IMR-90 (cell line): Measurements from ENCODE around the gene PIEZO2. TPM values are rescaled to one million over a fixed set of nuclear protein-coding genes. Genes with fewer than 3 reads are reported as not detected.

ENCODE experiments used
- ATAC-seq: fragments of 200-7000 bp; cut with Tn5 transposase; 2 replicates; pipeline ENCODE4 v1.9.1; 2020; ENCODE audit warnings: low read depth, mild to moderate bottlenecking, moderate library complexity
- BruUV-seq: library from RNA; stranded (reverse); fragments of 400-500 nt; replicated peaks from 2 replicates; lab custom pipeline; 2021; lab: Mats Ljungman, UMichigan
- CTCF ChIA-PET: fragments of 300-600 bp; formaldehyde crosslinking; extraction: SDS; loops from one replicate; lab custom pipeline; 2021; ENCODE audit warnings: antibody characterized with exemption; lab: Yijun Ruan, JAX
- POLR2A ChIA-PET: fragments of 300-600 bp; sonication (Branson Sonifier 250); formaldehyde crosslinking; loops from one replicate; lab custom pipeline; 2022; ENCODE audit warnings: antibody characterized with exemption; ENCODE audit not compliant: unreplicated experiment; lab: Charles Lee
- DNase-seq: peaks from one replicate; pipeline ENCODE4 v3.0.0; 2013
- H2AFZ ChIP-seq: replicated peaks from 2 replicates; pipeline ENCODE3; 2013; ENCODE audit warnings: low read length, mild to moderate bottlenecking; ENCODE audit not compliant: poor library complexity
- H2AK5ac ChIP-seq: 2 replicates; pipeline ENCODE4 v1.6.1; 2013; ENCODE audit warnings: low read depth, low read length, inconsistent platforms
- H2AK9ac ChIP-seq: replicated peaks from 2 replicates; pipeline ENCODE3; 2013; ENCODE audit warnings: mild to moderate bottlenecking, low read depth, low read length, moderate library complexity; ENCODE audit not compliant: poor library complexity
- H2BK120ac ChIP-seq: 2 replicates; pipeline ENCODE4 v1.6.1; 2013; ENCODE audit warnings: low read depth, low read length, inconsistent platforms
- H2BK15ac ChIP-seq: 3 replicates; pipeline ENCODE4 v1.6.1; 2013; ENCODE audit warnings: low read depth, low read length, inconsistent platforms
- H2BK20ac ChIP-seq: 2 replicates; pipeline ENCODE4 v1.6.1; 2013; ENCODE audit warnings: low read depth, mild to moderate bottlenecking, inconsistent platforms, low read length, moderate library complexity
- H2BK5ac ChIP-seq: 2 replicates; pipeline ENCODE4 v1.6.1; 2013; ENCODE audit warnings: mild to moderate bottlenecking, low read depth, low read length, inconsistent platforms; ENCODE audit not compliant: poor library complexity, severe bottlenecking
- H3K14ac ChIP-seq: replicated peaks from 2 replicates; pipeline ENCODE4 v1.6.1; 2013; ENCODE audit warnings: low read depth, low read length, inconsistent platforms
- H3K18ac ChIP-seq: 2 replicates; pipeline ENCODE4 v1.6.1; 2013; ENCODE audit warnings: low read depth, low read length, control low read depth
- H3K23ac ChIP-seq: 2 replicates; pipeline ENCODE4 v1.6.1; 2013; ENCODE audit warnings: low read depth, low read length, inconsistent platforms
- H3K27ac ChIP-seq: 2 replicates; pipeline ENCODE4 v1.5.1; 2013; ENCODE audit warnings: mild to moderate bottlenecking, control low read depth, low read length; ENCODE audit not compliant: insufficient read depth
- H3K27me3 ChIP-seq: 2 replicates; pipeline ENCODE4 v1.6.1; 2013; ENCODE audit warnings: low read length; ENCODE audit not compliant: control insufficient read depth, insufficient read depth
- H3K36me3 ChIP-seq: 2 replicates; pipeline ENCODE4 v1.6.1; 2013; ENCODE audit warnings: low read length, mixed read lengths; ENCODE audit not compliant: control insufficient read depth, insufficient read depth
- H3K4ac ChIP-seq: 2 replicates; pipeline ENCODE4 v1.6.1; 2013; ENCODE audit warnings: low read depth, low read length, inconsistent platforms
- H3K4me1 ChIP-seq: 2 replicates; pipeline ENCODE4 v1.6.1; 2013; ENCODE audit warnings: low read length, mixed read lengths; ENCODE audit not compliant: control insufficient read depth, insufficient read depth
- H3K4me2 ChIP-seq: 2 replicates; pipeline ENCODE4 v1.6.1; 2013; ENCODE audit warnings: low read depth, mild to moderate bottlenecking, control low read depth, low read length, moderate library complexity
- H3K4me3 ChIP-seq: 2 replicates; pipeline ENCODE4 v1.5.1; 2013; ENCODE audit warnings: low read depth, mild to moderate bottlenecking, control low read depth, low read length, moderate library complexity; ENCODE audit not compliant: insufficient read depth
- H3K56ac ChIP-seq: 2 replicates; pipeline ENCODE4 v1.6.1; 2013; ENCODE audit warnings: low read length, inconsistent platforms; ENCODE audit not compliant: insufficient read depth; ENCODE audit errors: extremely low read depth
- H3K79me1 ChIP-seq, 2 experiments: 2 replicates each; pipeline ENCODE4 v1.6.1; 2013; ENCODE audit warnings: low read length in 2 of 2, inconsistent platforms in 1 of 2, low read depth in 1 of 2
- H3K9ac ChIP-seq: 2 replicates; pipeline ENCODE4 v1.6.1; 2013; ENCODE audit warnings: low read depth, low read length, control low read depth
- H3K9me1 ChIP-seq: 2 replicates; pipeline ENCODE4 v1.6.1; 2013; ENCODE audit warnings: low read length, inconsistent platforms; ENCODE audit not compliant: insufficient read depth
- H3K9me3 ChIP-seq: 2 replicates; pipeline ENCODE4 v1.6.1; 2013; ENCODE audit warnings: low read length; ENCODE audit not compliant: control insufficient read depth, insufficient read depth
- H4K20me1 ChIP-seq: 2 replicates; pipeline ENCODE4 v1.6.1; 2013; ENCODE audit warnings: low read length, inconsistent platforms; ENCODE audit not compliant: insufficient read depth
- H4K5ac ChIP-seq: 2 replicates; pipeline ENCODE4 v1.6.1; 2013; ENCODE audit warnings: mild to moderate bottlenecking, low read depth, low read length, control low read depth
- H4K8ac ChIP-seq, 2 experiments: 2 replicates each; pipeline ENCODE4 v1.6.1; 2013; ENCODE audit warnings: low read depth in 2 of 2, low read length in 2 of 2, control low read depth in 1 of 2, inconsistent platforms in 1 of 2
- H4K91ac ChIP-seq: 2 replicates; pipeline ENCODE4 v1.6.1; 2013; ENCODE audit warnings: low read depth, low read length, inconsistent platforms; ENCODE audit not compliant: insufficient read depth
- CEBPB ChIP-seq: IDR thresholded peaks from 2 replicates; pipeline ENCODE4 v1.6.1; 2012; ENCODE audit warnings: low read depth, low read length, improper control_type of control experiment
- MAFK ChIP-seq: IDR thresholded peaks from 2 replicates; pipeline ENCODE4 v1.6.1; 2012; ENCODE audit warnings: low read depth, low read length, improper control_type of control experiment
- MXI1 ChIP-seq: IDR thresholded peaks from 2 replicates; pipeline ENCODE4 v1.6.1; 2012; ENCODE audit warnings: low read depth, mild to moderate bottlenecking, low read length, moderate library complexity, borderline replicate concordance
- POLR2A ChIP-seq: IDR thresholded peaks from 2 replicates; pipeline ENCODE4 v1.6.1; 2012; ENCODE audit warnings: mild to moderate bottlenecking, low read depth, low read length
- RAD21 ChIP-seq: IDR thresholded peaks from 2 replicates; pipeline ENCODE4 v1.6.1; 2012; ENCODE audit warnings: low read length, improper control_type of control experiment
- SMC3 ChIP-seq: fragments of 150-350 bp; IDR thresholded peaks from 2 replicates; pipeline ENCODE4 v1.6.1; 2016; ENCODE audit warnings: low read depth, mild to moderate bottlenecking, antibody characterized with exemption, low read length, moderate library complexity
- WGBS, 2 experiments: methylation state at CpG; one replicate each; pipeline versions ENCODE4 v1.1.5 to v1.1.7; 2013; ENCODE audit warnings: missing lambda C conversion rate in 2 of 2; ENCODE audit not compliant: insufficient read length in 1 of 2; ENCODE audit errors: extremely low coverage in 2 of 2; 5-methylcytosine and 5-hydroxymethylcytosine counted together
- dilution Hi-C: fragments of 300-500 bp; cut with HindIII; formaldehyde crosslinking; loops from one replicate; pipeline ENCODE4 v1.14.3; 2018; ENCODE audit warnings: low sequenced_read_pairs; ENCODE audit not compliant: unreplicated experiment
- in situ Hi-C: fragments of 300-500 bp; cut with MboI; formaldehyde crosslinking; loops from 3 replicates; pipeline ENCODE4 v1.14.3; 2019; ENCODE audit warnings: low sequenced_read_pairs, inconsistent platforms, mixed read lengths
- intact Hi-C: fragments of 100-400 bp; cut with micrococcal nuclease; formaldehyde crosslinking; loops from 2 replicates; pipeline ENCODE4 v1.10.0; 2022
- polyA plus RNA-seq, 3 experiments: library from polyadenylated mRNA; depleted of rRNA; stranded (reverse); fragments of >200 nt; gene quantifications; 2 replicates each; pipeline ENCODE4 v1.2.3, GENCODE V29; 2012; ENCODE audit warnings: low replicate concordance in 1 of 3
- total RNA-seq: library from RNA; depleted of rRNA; stranded (reverse); fragments of >200 nt; gene quantifications from 2 replicates; pipeline ENCODE4 v1.2.3, GENCODE V29; 2012
- TF ChIP-seq, protein P1 (sequence below): fragments of 150-350 bp; IDR thresholded peaks from 2 replicates; pipeline ENCODE4 v1.6.1; 2017; ENCODE audit warnings: mild to moderate bottlenecking, antibody characterized with exemption, low read length, low read depth

The PIEZO2 gene
- total and polyA plus RNA-seq, 2 of the 4 experiments (the other 2 are of a cell fraction), result 2.4 to 4.1 TPM

DNA sequence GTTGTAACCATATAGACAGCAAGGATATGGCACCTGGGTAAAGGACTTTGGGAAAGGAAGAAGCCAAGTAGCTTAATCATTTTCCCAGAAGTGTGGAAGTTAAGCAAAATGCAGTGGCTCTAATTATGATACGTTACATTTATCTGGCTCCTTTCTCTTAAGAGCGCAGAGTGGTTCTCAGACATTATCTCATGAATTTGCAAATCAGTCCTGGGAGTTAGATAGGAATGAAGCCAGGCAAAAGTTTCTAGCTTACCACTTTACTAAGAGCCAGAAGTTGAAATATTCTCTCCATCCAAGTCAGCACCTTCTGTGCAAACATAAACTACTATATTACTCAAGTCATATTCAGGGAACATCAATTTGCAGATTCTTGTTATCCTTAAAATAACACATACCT, 10.9 kb upstream of the PIEZO2 start:
- Histone ChIP-seq H2AK5ac (no peak overlapping the region), H2BK15ac (no peak overlapping the region), H3K9me1 (no peaks in the 10 kb centered on the region; the same call in 1 of the 2 replicates), H2BK120ac (no peak overlapping the region), H3K4ac (no peak overlapping the region), H3K9ac (no peak overlapping the region), H3K9me3 (no peaks in the 10 kb centered on the region), H4K8ac (no peak overlapping the region), H4K91ac (no peak overlapping the region), H3K23ac (no peak overlapping the region), H3K18ac (no peak overlapping the region), H2BK5ac (no peak overlapping the region), H4K5ac (no peak overlapping the region), H4K20me1 (no peaks in the 10 kb centered on the region), H3K4me2 (no peak overlapping the region), H2AFZ (no peak overlapping the region), H3K27me3 (peaks cover 4% of the 10 kb centered on the region; the same call in 1 of the 2 replicates), H2AK9ac (no peak overlapping the region), H2BK20ac (no peak overlapping the region), H3K14ac (no peak overlapping the region), H3K79me1 (no peaks in the 10 kb centered on the region), H3K27ac (no peak overlapping the region), H3K4me1 (peaks cover 4% of the 10 kb centered on the region; the same call in 1 of the 2 replicates), H3K36me3 (no peaks in the 10 kb centered on the region), H3K56ac (no peak overlapping the region), H3K4me3 (no peak overlapping the region)
- intact Hi-C loops, result no loop called here
- no peak for ATAC-seq
- no peak for TF ChIP-seq MXI1
- TF ChIP-seq POLR2A, result no peak
- TF ChIP-seq, protein P1, sequence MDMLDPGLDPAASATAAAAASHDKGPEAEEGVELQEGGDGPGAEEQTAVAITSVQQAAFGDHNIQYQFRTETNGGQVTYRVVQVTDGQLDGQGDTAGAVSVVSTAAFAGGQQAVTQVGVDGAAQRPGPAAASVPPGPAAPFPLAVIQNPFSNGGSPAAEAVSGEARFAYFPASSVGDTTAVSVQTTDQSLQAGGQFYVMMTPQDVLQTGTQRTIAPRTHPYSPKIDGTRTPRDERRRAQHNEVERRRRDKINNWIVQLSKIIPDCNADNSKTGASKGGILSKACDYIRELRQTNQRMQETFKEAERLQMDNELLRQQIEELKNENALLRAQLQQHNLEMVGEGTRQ, result no peak
- no peak for TF ChIP-seq CEBPB
- no peak for TF ChIP-seq SMC3
- TF ChIP-seq RAD21, result no peak
- TF ChIP-seq MAFK, result no peak
- POLR2A ChIA-PET, result no interaction called here
- in situ Hi-C loops, result no loop called here
- no CpG with 5 or more reads among the region's 2 CpGs for whole genome bisulfite sequencing, 2 experiments
- dilution Hi-C loops, result no loop called here
- CTCF ChIA-PET, result interaction anchor here (0.5 kb wide), 1 partner anchor 154 kb away, joined by 3 read pairs; no protein-coding TSS in a partner anchor
- no TSS peak for BruUV-seq
- DNase-seq, result no peak
